ENCODE measurements around the gene NUDT21.
"Not testable (repeated sequence)": the region's sequence is repeated elsewhere in the genome, so short reads cannot be mapped to it uniquely, and the experiment has no call there.

DNA sequence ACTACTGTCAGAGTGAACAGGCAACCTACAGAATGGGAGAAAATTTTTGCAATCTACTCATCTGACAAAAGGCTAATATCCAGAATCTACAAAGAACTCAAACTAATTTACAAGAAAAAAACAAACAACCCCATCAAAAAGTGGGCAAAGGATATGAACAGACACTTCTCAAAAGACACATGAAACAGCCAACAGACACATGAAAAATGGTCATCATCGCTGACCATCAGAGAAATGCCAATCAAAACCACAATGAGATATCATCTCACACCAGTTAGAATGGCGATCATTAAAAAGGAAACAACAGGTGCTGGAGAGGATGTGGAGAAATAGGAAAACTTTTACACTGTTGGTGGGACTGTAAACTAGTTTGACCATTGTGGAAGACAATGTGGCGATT, 54.4 kb downstream of the NUDT21 start:
- TF ChIP-seq CTCF, POLR2A (IDR thresholded peaks at IDR 0.05): not testable (repeated sequence)
